ENCODE results near the gene SOWAHC. TPM values are rescaled to one million over a fixed set of nuclear protein-coding genes. Genes with fewer than 3 reads are reported as not detected.
A peak's percentile ranks its signal among the peaks of the same experiment; 100 is the strongest.

Gene SOWAHC
- total and polyA plus RNA-seq, 2 of the 13 experiments (the other 11 are each of a cell fraction or from before 2014, with no cell fraction given), result 21.2 to 22.5 TPM

DNA sequence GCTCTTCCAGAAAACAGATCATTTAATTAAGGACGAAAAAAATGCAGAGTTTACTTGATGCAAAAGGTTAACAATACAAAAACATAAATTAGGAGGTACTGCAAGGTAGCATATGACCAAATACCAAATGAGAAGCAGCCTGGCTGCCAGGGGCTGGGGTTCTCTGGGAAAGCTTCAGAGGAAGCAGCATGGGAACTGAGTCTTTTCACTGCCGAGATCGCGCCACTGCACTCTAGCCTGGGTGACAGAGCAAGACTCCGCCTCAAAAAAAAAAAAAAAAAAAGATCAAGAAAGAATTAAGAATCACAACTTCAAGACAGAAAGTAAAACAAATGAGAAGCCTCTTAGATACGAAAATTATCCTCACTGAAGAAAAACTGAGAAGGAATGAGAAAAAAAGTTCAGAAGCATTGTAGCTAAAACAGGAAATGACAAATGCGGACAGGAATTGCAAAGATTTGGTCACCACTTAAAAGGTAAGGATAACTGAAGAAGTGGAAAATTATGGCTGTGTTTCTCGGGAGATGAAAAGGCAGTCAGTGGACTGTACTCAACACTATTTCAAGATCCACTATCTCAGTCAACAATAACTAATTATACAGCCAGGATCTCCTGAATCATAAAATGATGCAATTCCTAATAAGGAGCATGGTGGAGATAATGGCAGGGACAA, 4.7 kb upstream of the SOWAHC start:
- ATAC-seq (no peak), DNase-seq (ENCODE audit: low spot score) (no peak), FAIRE-seq (no peak)
- peak overlapping the region; percentile 30; the same call in 1 of the 2 replicates for H3K4me2 ChIP-seq (ENCODE audit: low read depth, low read length)
- no peaks in the 10 kb centered on the region for H3K9me3 ChIP-seq (ENCODE audit: low read length)
- H3K4me1 ChIP-seq (ENCODE audit: insufficient read depth, low read length), result peaks cover 56% of the 10 kb centered on the region
- 81% methylated on average over 8 of the region's 8 CpGs for WGBS (ENCODE audit: low lambda C conversion rate)
- BruUV-seq (replicated peaks), result no TSS peak
- H3K9ac ChIP-seq (ENCODE audit: insufficient read depth, low read depth, low read length), result no peak overlapping the region
- H3K36me3 ChIP-seq (replicated peaks in 1 of 2; ENCODE audit: control insufficient read depth in 1 of 2, insufficient read depth in 2 of 2, low read length in 2 of 2), result peaks cover 1 to 2% of the 10 kb centered on the region in 2 experiments; a peak in 2 of 5 replicates
- H3K27me3 ChIP-seq (ENCODE audit: control insufficient read depth in 1 of 2, insufficient read depth in 2 of 2, low read length in 2 of 2), result no peaks in the 10 kb centered on the region; a peak in 1 of 5 replicates
- H2AFZ ChIP-seq (ENCODE audit: low read length), result no peak overlapping the region
- peaks cover 14% of the 10 kb centered on the region for H4K20me1 ChIP-seq (ENCODE audit: insufficient read depth, low read length)
- CTCF ChIA-PET (ENCODE audit: low intra/inter-chr PET ratio, low total read pairs), result no interaction called here
- intact Hi-C loops (cut with micrococcal nuclease; ENCODE audit: unreplicated experiment), result no loop called here
- H3K79me2 ChIP-seq (ENCODE audit: insufficient read depth, low read length), result peaks cover 90% of the 10 kb centered on the region
- no peak overlapping the region for H3K4me3 ChIP-seq (replicated peaks in 1 of 3; ENCODE audit: insufficient read depth in 1 of 3, low read depth in 2 of 3, low read length in 3 of 3)
- H3K27ac ChIP-seq (ENCODE audit: extremely low read length, insufficient read depth, low read length), result peak overlapping the region; percentile 3
- in situ Hi-C loops (cut with HindIII; ENCODE audit: extremely low pct_ligation_motif_present, low pct_unique_long_range_greater_than_20kb), result no loop called here
- POLR2A ChIA-PET, result interaction anchor here (1.3 kb wide), 1 partner anchor 82 kb away, joined by 4 read pairs; no protein-coding TSS in a partner anchor
- TF ChIP-seq ATF7 (IDR thresholded peaks at IDR 0.05), result 0 out of 2 replicates have a peak, but pooled peaks have one; percentile 13
- TF ChIP-seq ATF7 (CRISPR knock-in tag; IDR thresholded peaks at IDR 0.05), result no peak
- TF ChIP-seq, protein P1, sequence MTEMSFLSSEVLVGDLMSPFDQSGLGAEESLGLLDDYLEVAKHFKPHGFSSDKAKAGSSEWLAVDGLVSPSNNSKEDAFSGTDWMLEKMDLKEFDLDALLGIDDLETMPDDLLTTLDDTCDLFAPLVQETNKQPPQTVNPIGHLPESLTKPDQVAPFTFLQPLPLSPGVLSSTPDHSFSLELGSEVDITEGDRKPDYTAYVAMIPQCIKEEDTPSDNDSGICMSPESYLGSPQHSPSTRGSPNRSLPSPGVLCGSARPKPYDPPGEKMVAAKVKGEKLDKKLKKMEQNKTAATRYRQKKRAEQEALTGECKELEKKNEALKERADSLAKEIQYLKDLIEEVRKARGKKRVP (CRISPR knock-in tag; IDR thresholded peaks at IDR 0.05), result peak in 1 of 2 experiments; percentile 25; a peak in 1 of 4 replicates
- no peak for TF ChIP-seq PHF20 (CRISPR knock-in tag; IDR thresholded peaks at IDR 0.05)
- no peak for TF ChIP-seq SP140L (CRISPR knock-in tag; IDR thresholded peaks at IDR 0.05; ENCODE audit: borderline replicate concordance)
- TF ChIP-seq RCOR2 (CRISPR knock-in tag; IDR thresholded peaks at IDR 0.05), result 0 out of 2 replicates have a peak, but pooled peaks have one; percentile 10
- peak; percentile 46; the same call in 1 of the 2 replicates for TF ChIP-seq CEBPB (IDR thresholded peaks at IDR 0.05; ENCODE audit: borderline replicate concordance, low read depth, low read length)
- TF ChIP-seq SOX6 (IDR thresholded peaks at IDR 0.05), result no peak
- TF ChIP-seq SOX6 (CRISPR knock-in tag; IDR thresholded peaks at IDR 0.05), result 0 out of 2 replicates have a peak, but pooled peaks have one; percentile 20
- no peak for TF ChIP-seq TARDBP (CRISPR knock-in tag; IDR thresholded peaks at IDR 0.05)
